Vagina (tissue), 2 donors: Measurements from ENCODE around the gene ECI2.

Experiments used
- CTCF ChIP-seq, 3 experiments: fragments of 450-650 bp in 2 of 3; fragments of 200-600 bp in 1 of 3; sonication (generic) in 1 of 3; IDR thresholded peaks; one replicate each; pipeline ENCODE4 v1.5.1; 2017 to 2019; ENCODE audit warnings: antibody characterized with exemption in 3 of 3, mild to moderate bottlenecking in 2 of 3, moderate library complexity in 2 of 3
- POLR2A ChIP-seq, 2 donors: fragments of 450-650 bp; IDR thresholded peaks; one replicate each; pipeline ENCODE4 v1.6.1; 2017; ENCODE audit warnings: antibody characterized with exemption in 2 of 2, mild to moderate bottlenecking in 2 of 2, moderate library complexity in 2 of 2
- POLR2AphosphoS5 ChIP-seq, 2 donors: sonication (generic); formaldehyde crosslinking; IDR thresholded peaks; one replicate each; pipeline ENCODE4 v1.9.0; 2017; ENCODE audit warnings: antibody characterized with exemption in 2 of 2, mild to moderate bottlenecking in 2 of 2, low read depth in 1 of 2; ENCODE audit not compliant: insufficient read depth in 1 of 2

GRCh38 chr6:4163408-4164116 is 28.2 kb upstream of the ECI2 start:
- TF ChIP-seq CTCF (IDR thresholded peaks at IDR 0.05): no peak
- no peak for TF ChIP-seq POLR2AphosphoS5 (IDR thresholded peaks at IDR 0.05; ENCODE audit: insufficient read depth in 1 of 2, low read depth in 1 of 2)
- no peak for TF ChIP-seq POLR2A (IDR thresholded peaks at IDR 0.05)
